A673 (cell line): ENCODE results near the gene ALDH2. TPM values are rescaled to one million over a fixed set of nuclear protein-coding genes. Genes with fewer than 3 reads are reported as not detected.

Experiments
- BruUV-seq: library from RNA; stranded (reverse); fragments of 400-500 nt; replicated peaks from 2 replicates; lab custom pipeline; 2021; lab: Mats Ljungman, UMichigan
- CTCF ChIA-PET: fragments of 300-600 bp; sonication (Branson Sonifier 250); formaldehyde crosslinking; loops from one replicate; lab custom pipeline; 2022; ENCODE audit warnings: antibody characterized with exemption; lab: Charles Lee
- POLR2A ChIA-PET: fragments of 300-600 bp; sonication (Branson Sonifier 250); formaldehyde crosslinking; loops from one replicate; lab custom pipeline; 2022; ENCODE audit warnings: antibody characterized with exemption; ENCODE audit not compliant: low non-redundant PET; lab: Charles Lee
- DNase-seq: peaks from one replicate; pipeline ENCODE4 v3.0.0-alpha.2; 2015; ENCODE audit warnings: low spot score
- H3K27ac ChIP-seq: fragments of 200-600 bp; sonication (generic); 2 replicates; pipeline ENCODE4 v1.5.1; 2016; ENCODE audit warnings: mixed run types, low read depth, mild to moderate bottlenecking, mixed read lengths, antibody characterized with exemption, low read length; ENCODE audit not compliant: poor library complexity, severe bottlenecking
- H3K27me3 ChIP-seq: fragments of 200-600 bp; sonication (generic); replicated peaks from 2 replicates; pipeline ENCODE4 v1.6.1; 2017; ENCODE audit warnings: mixed run types, low read depth, mild to moderate bottlenecking, mixed read lengths, antibody characterized with exemption, low read length; ENCODE audit not compliant: insufficient read depth, poor library complexity
- H3K36me3 ChIP-seq: fragments of 200-600 bp; sonication (generic); 2 replicates; pipeline ENCODE4 v1.6.1; 2016; ENCODE audit warnings: mixed run types, mild to moderate bottlenecking, mixed read lengths, antibody characterized with exemption, low read length; ENCODE audit not compliant: insufficient read depth, poor library complexity, severe bottlenecking
- H3K4me1 ChIP-seq: fragments of 200-600 bp; sonication (generic); 2 replicates; pipeline ENCODE4 v1.6.1; 2017; ENCODE audit warnings: mixed run types, mild to moderate bottlenecking, mixed read lengths, antibody characterized with exemption, low read length; ENCODE audit not compliant: insufficient read depth, poor library complexity, severe bottlenecking
- H3K4me3 ChIP-seq: fragments of 200-600 bp; sonication (generic); 2 replicates; pipeline ENCODE4 v1.5.1; 2016; ENCODE audit warnings: low read depth, mixed run types, mild to moderate bottlenecking, mixed read lengths, low read length; ENCODE audit not compliant: poor library complexity, severe bottlenecking
- H3K9me3 ChIP-seq: fragments of 200-600 bp; sonication (generic); 2 replicates; pipeline ENCODE4 v1.6.1; 2016; ENCODE audit warnings: mixed run types, low read depth, mild to moderate bottlenecking, mixed read lengths, antibody characterized with exemption, low read length; ENCODE audit not compliant: poor library complexity, severe bottlenecking
- CTCF ChIP-seq: fragments of 300-800, 200-600 bp; sonication (generic); conservative IDR thresholded peaks from 2 replicates; pipeline ENCODE4 v1.5.1; 2017; ENCODE audit warnings: low read depth, mild to moderate bottlenecking, antibody characterized with exemption, low read length, moderate library complexity, mixed read lengths
- EZH2 ChIP-seq: fragments of 200-600 bp; sonication (generic); IDR thresholded peaks from 2 replicates; pipeline ENCODE4 v1.6.1; 2017; ENCODE audit warnings: borderline replicate concordance, low read depth, mild to moderate bottlenecking, mixed read lengths, antibody characterized with exemption, low read length; ENCODE audit not compliant: poor library complexity, severe bottlenecking
- intact Hi-C: fragments of 100-400 bp; cut with micrococcal nuclease; formaldehyde crosslinking; loops from one replicate; pipeline ENCODE4 v1.10.0; 2022; ENCODE audit not compliant: unreplicated experiment
- microRNA-seq: library from miRNA; unstranded; fragments of <30 nt; microRNA quantifications from one replicate; pipeline ENCODE4 v1.2.0, GENCODE V29; 2021
- total RNA-seq: library from RNA; stranded (reverse); gene quantifications from 2 replicates; pipeline ENCODE4 v1.2.3, GENCODE V29; 2021

ALDH2 gene
- total RNA-seq, 1 experiment from 2014 or later = 24.5 TPM

GRCh38 chr12:111850526-111850925 is 83.8 kb downstream of the ALDH2 start:
- intact Hi-C loops = no loop called here
- Histone ChIP-seq H3K9me3 (peaks cover 5% of the 10 kb centered on the region), H3K4me1 (no peaks in the 10 kb centered on the region), H3K27ac (no peak overlapping the region), H3K36me3 (peaks cover 13% of the 10 kb centered on the region), H3K4me3 (no peak overlapping the region), H3K27me3 (no peaks in the 10 kb centered on the region)
- no peak for DNase-seq
- no peak for TF ChIP-seq CTCF
- no peak for TF ChIP-seq EZH2
- POLR2A ChIA-PET = no interaction called here
- BruUV-seq = no TSS peak
- CTCF ChIA-PET = no interaction called here

GRCh38 chr12:111858186-111858585 is 91.5 kb downstream of the ALDH2 start:
- peaks cover 3% of the 10 kb centered on the region for H3K36me3 ChIP-seq
- no peaks in the 10 kb centered on the region for H3K4me1 ChIP-seq
- H3K4me3 ChIP-seq = no peak overlapping the region
- no peaks in the 10 kb centered on the region for H3K9me3 ChIP-seq
- CTCF ChIA-PET = no interaction called here
- POLR2A ChIA-PET = no interaction called here
- no peak overlapping the region for H3K27ac ChIP-seq
- no peaks in the 10 kb centered on the region for H3K27me3 ChIP-seq
- BruUV-seq = no TSS peak
- no peak for DNase-seq
- intact Hi-C loops = no loop called here
- no peak for TF ChIP-seq EZH2

- DNase-seq = no peak
- BruUV-seq = no TSS peak
- no peak overlapping the region for H3K4me3 ChIP-seq
- ChIA-PET POLR2A (no interaction called here), CTCF (no interaction called here)
- intact Hi-C loops = no loop called here
- H3K36me3 ChIP-seq = peaks cover 3% of the 10 kb centered on the region
- no peak for TF ChIP-seq EZH2
- H3K27me3 ChIP-seq = no peaks in the 10 kb centered on the region
- no peaks in the 10 kb centered on the region for H3K9me3 ChIP-seq
- no peaks in the 10 kb centered on the region for H3K4me1 ChIP-seq
- H3K27ac ChIP-seq = no peak overlapping the region
Observed at GRCh38 chr12:111858778-111859177, 92.0 kb downstream of the ALDH2 start.

- no peak for TF ChIP-seq EZH2
- no peak for TF ChIP-seq CTCF
- Histone ChIP-seq H3K4me3 (no peak overlapping the region), H3K27me3 (no peaks in the 10 kb centered on the region), H3K27ac (no peak overlapping the region), H3K9me3 (no peaks in the 10 kb centered on the region), H3K36me3 (peaks cover 32% of the 10 kb centered on the region), H3K4me1 (no peaks in the 10 kb centered on the region)
- no peak for DNase-seq
- ChIA-PET CTCF (no interaction called here), POLR2A (no interaction called here)
- no TSS peak for BruUV-seq
- intact Hi-C loops = no loop called here
Observed at GRCh38 chr12:111864913-111865312, 98.2 kb downstream of the ALDH2 start.

Small RNA genes within 50 kb of the gene (microRNA-seq; reads per million reads assigned to microRNA genes)
- gene MIR6761 = not detected

Other genes starting within 250 kb of the ALDH2 start
- gene ATXN2, start 167.6 kb upstream of the ALDH2 start, total RNA-seq = 82.8 and 94.4 TPM in 2 replicates
- 23.6 and 23.9 TPM in 2 replicates for gene BRAP, start 81.0 kb upstream of the ALDH2 start, total RNA-seq
- 32.9 and 38.8 TPM in 2 replicates for gene ACAD10, start 80.9 kb upstream of the ALDH2 start, total RNA-seq
- 67.4 and 78.6 TPM in 2 replicates for gene MAPKAPK5, start 75.3 kb downstream of the ALDH2 start, total RNA-seq
- 12.0 and 13.6 TPM in 2 replicates for gene TMEM116, start 246.2 kb downstream of the ALDH2 start, total RNA-seq
- 109 and 116 TPM in 2 replicates for gene ERP29, start 246.5 kb downstream of the ALDH2 start, total RNA-seq